Endothelial cell of umbilical vein (primary cell): ENCODE data around the gene KLHL24.

Experiments used
- CTCF ChIP-seq, 2 donors: IDR thresholded peaks; 1 replicate in 1 of 2; 2 replicates in 1 of 2; pipeline ENCODE4 v1.5.1; 2011; ENCODE audit warnings: low read length in 2 of 2, mild to moderate bottlenecking in 2 of 2, moderate library complexity in 2 of 2, control low read depth in 1 of 2, inconsistent platforms in 1 of 2, low read depth in 1 of 2; ENCODE audit not compliant: insufficient read depth in 1 of 2; ENCODE audit errors: extremely low read depth in 1 of 2
- EZH2 ChIP-seq: IDR thresholded peaks from 2 replicates; pipeline ENCODE4 v1.6.1; 2012; ENCODE audit warnings: borderline replicate concordance, low read depth, mild to moderate bottlenecking, moderate library complexity, low read length, inconsistent platforms; ENCODE audit not compliant: severe bottlenecking
- MAX ChIP-seq: IDR thresholded peaks from 2 replicates; pipeline ENCODE4 v1.6.1; 2011; ENCODE audit not compliant: insufficient read depth, insufficient read length
- POLR2A ChIP-seq: IDR thresholded peaks from 2 replicates; pipeline ENCODE4 v1.6.1; 2012; ENCODE audit warnings: low read depth, mild to moderate bottlenecking, control low read depth, low read length
- POLR2AphosphoS5 ChIP-seq: IDR thresholded peaks from 2 replicates; pipeline ENCODE4 v1.6.1; 2012; ENCODE audit warnings: low read depth, mild to moderate bottlenecking, control low read depth, low read length, moderate library complexity; ENCODE audit not compliant: insufficient read depth

- TF ChIP-seq CTCF (IDR thresholded peaks at IDR 0.05; ENCODE audit: extremely low read depth in 1 of 2, insufficient read depth in 1 of 2, low read depth in 1 of 2, low read length in 2 of 2) (no peak), EZH2 (no peak), POLR2A (no peak), POLR2AphosphoS5 (no peak), MAX (no peak)
These were observed 354 bp upstream of the KLHL24 start for GRCh38 chr3:183635107-183635430.
